A549 (cell line): ENCODE measurements around the gene BSND.

Experiments used
- CEBPB ChIP-seq, 2 experiments: fragments of >200 bp in 1 of 2; sonication (Bioruptor Twin) in 1 of 2; formaldehyde crosslinking in 1 of 2; IDR thresholded peaks; 2 replicates each; pipeline ENCODE4 v1.6.1; 2012 to 2016
- CTCF ChIP-seq: fragments of >200 bp; sonication (Bioruptor Twin); formaldehyde crosslinking; IDR thresholded peaks from 3 replicates; pipeline ENCODE4 v1.5.1; 2016
- EP300 ChIP-seq, 2 experiments: fragments of >200 bp; sonication (Bioruptor Twin); formaldehyde crosslinking; IDR thresholded peaks; 2 replicates in 1 of 2; 3 replicates in 1 of 2; pipeline ENCODE4 v1.6.1; 2016 to 2017
- ESRRA ChIP-seq: fragments of 150-350 bp; IDR thresholded peaks from 2 replicates; pipeline ENCODE4 v1.6.1; 2014; ENCODE audit warnings: mild to moderate bottlenecking, low read length, borderline replicate concordance
- HDAC2 ChIP-seq: fragments of 200-600 bp; sonication (generic); IDR thresholded peaks from 2 replicates; pipeline ENCODE4 v1.6.1; 2016
- JUNB ChIP-seq: fragments of >200 bp; sonication (Bioruptor Twin); formaldehyde crosslinking; IDR thresholded peaks from 2 replicates; pipeline ENCODE4 v1.6.1; 2016
- MYC ChIP-seq: IDR thresholded peaks from 2 replicates; pipeline ENCODE4 v1.6.1; 2012; ENCODE audit warnings: mild to moderate bottlenecking, inconsistent platforms, low read length, improper control_type of control experiment, borderline replicate concordance
- NFE2L2 ChIP-seq: fragments of 150-350 bp; conservative IDR thresholded peaks from 2 replicates; pipeline ENCODE4 v1.6.1; 2014; ENCODE audit warnings: low read length
- PBX3 ChIP-seq: IDR thresholded peaks from 2 replicates; pipeline ENCODE4 v1.6.1; 2012
- POLR2A ChIP-seq: IDR thresholded peaks from 2 replicates; pipeline ENCODE4 v1.6.1; 2012; ENCODE audit warnings: mild to moderate bottlenecking, low read length
- SMC3 ChIP-seq: fragments of >200 bp; sonication (Bioruptor Twin); formaldehyde crosslinking; IDR thresholded peaks from 3 replicates; pipeline ENCODE4 v1.6.1; 2018; ENCODE audit warnings: inconsistent platforms
- TP53 ChIP-seq: fragments of 250-450 bp; sonication (Bioruptor Pico); IDR thresholded peaks from 2 replicates; pipeline ENCODE4 v1.5.0; 2021; ENCODE audit warnings: mild to moderate bottlenecking, moderate library complexity

- peak; percentile 69 for TF ChIP-seq CTCF
- TF ChIP-seq NFE2L2 = no peak
- no peak for TF ChIP-seq JUNB
- peak; percentile 94 for TF ChIP-seq SMC3
- TF ChIP-seq PBX3 = no peak
- no peak for TF ChIP-seq HDAC2
- TF ChIP-seq EP300 (IDR thresholded peaks at IDR 0.05) = no peak
- TF ChIP-seq CEBPB (IDR thresholded peaks at IDR 0.05) = no peak
- no peak for TF ChIP-seq POLR2A
- no peak for TF ChIP-seq MYC
- TF ChIP-seq ESRRA = no peak
- TF ChIP-seq TP53 (CRISPR knock-in tag) = no peak
Measured at GRCh38 chr1:54996359-54996868, 2.3 kb upstream of the BSND start.
